Glutamatergic neuron (in vitro differentiated cells): ENCODE measurements around the gene CHN1. TPM values are rescaled to one million over a fixed set of nuclear protein-coding genes. Genes with fewer than 3 reads are reported as not detected.

ENCODE experiments used
- DNase-seq: peaks from one replicate; pipeline ENCODE4 v3.0.0; 2022
- H3K27ac Mint-ChIP-seq: one replicate; pipeline ENCODE4 v1.8.0; 2020; ENCODE audit warnings: mild to moderate bottlenecking, mixed read lengths, inconsistent platforms; ENCODE audit not compliant: unreplicated experiment
- H3K27me3 Mint-ChIP-seq: one replicate; pipeline ENCODE4 v1.8.0; 2020; ENCODE audit warnings: mild to moderate bottlenecking, moderate library complexity, mixed read lengths, inconsistent platforms; ENCODE audit not compliant: unreplicated experiment
- H3K36me3 Mint-ChIP-seq: one replicate; pipeline ENCODE4 v1.8.0; 2020; ENCODE audit warnings: mild to moderate bottlenecking, mixed read lengths, inconsistent platforms; ENCODE audit not compliant: unreplicated experiment
- H3K4me1 Mint-ChIP-seq: one replicate; pipeline ENCODE4 v1.8.0; 2020; ENCODE audit warnings: mild to moderate bottlenecking, low read depth, mixed read lengths, inconsistent platforms; ENCODE audit not compliant: unreplicated experiment
- H3K4me3 Mint-ChIP-seq: one replicate; pipeline ENCODE4 v1.8.0; 2020; ENCODE audit warnings: mild to moderate bottlenecking, mixed read lengths, inconsistent platforms; ENCODE audit not compliant: unreplicated experiment
- H3K9me3 Mint-ChIP-seq: one replicate; pipeline ENCODE4 v1.8.0; 2020; ENCODE audit warnings: mild to moderate bottlenecking, moderate library complexity, mixed read lengths, inconsistent platforms; ENCODE audit not compliant: unreplicated experiment
- CTCF ChIP-seq: fragments of 200-600 bp; sonication (generic); IDR thresholded peaks from one replicate; pipeline ENCODE4 v1.5.0; 2021; ENCODE audit not compliant: partially characterized antibody, unreplicated experiment
- total RNA-seq: library from RNA; stranded (reverse); fragmentation: NEBNext Ultra II Directional; extraction: Animal tissue kit (Norgen Biotek cat#: 25700); gene quantifications from one replicate; pipeline ENCODE4 v1.2.1, GENCODE V29; 2021; ENCODE audit not compliant: unreplicated experiment

The CHN1 gene
- total RNA-seq, 1 donor from 2014 or later, result 212 TPM

- peaks cover 7% of the 10 kb centered on the region for H3K27me3 Mint-ChIP-seq
- peaks cover 12% of the 10 kb centered on the region for H3K9me3 Mint-ChIP-seq
- H3K4me1 Mint-ChIP-seq, result peaks cover 49% of the 10 kb centered on the region
- no peak for DNase-seq
- no peak overlapping the region for H3K27ac Mint-ChIP-seq
- H3K4me3 Mint-ChIP-seq, result no peak overlapping the region
- no peak for TF ChIP-seq CTCF
- H3K36me3 Mint-ChIP-seq, result no peaks in the 10 kb centered on the region
Observed at GRCh38 chr2:174775571-174775980, 229.6 kb downstream of the CHN1 start.

GRCh38 chr2:174774886-174775285 is 230.3 kb downstream of the CHN1 start:
- Mint-ChIP-seq H3K4me3 (no peak overlapping the region), H3K27ac (no peak overlapping the region), H3K27me3 (peaks cover 7% of the 10 kb centered on the region), H3K4me1 (peaks cover 44% of the 10 kb centered on the region), H3K9me3 (peaks cover 8% of the 10 kb centered on the region), H3K36me3 (no peaks in the 10 kb centered on the region)
- TF ChIP-seq CTCF, result no peak
- no peak for DNase-seq

GRCh38 chr2:174773215-174773614 is 232.0 kb downstream of the CHN1 start:
- H3K4me3 Mint-ChIP-seq, result no peak overlapping the region
- DNase-seq, result no peak
- H3K36me3 Mint-ChIP-seq, result no peaks in the 10 kb centered on the region
- H3K4me1 Mint-ChIP-seq, result peaks cover 37% of the 10 kb centered on the region
- no peak for TF ChIP-seq CTCF
- no peak overlapping the region for H3K27ac Mint-ChIP-seq
- H3K27me3 Mint-ChIP-seq, result peaks cover 5% of the 10 kb centered on the region
- H3K9me3 Mint-ChIP-seq, result peaks cover 10% of the 10 kb centered on the region

GRCh38 chr2:174772472-174772801 is 232.7 kb downstream of the CHN1 start:
- no peak for DNase-seq
- H3K4me1 Mint-ChIP-seq, result peaks cover 30% of the 10 kb centered on the region

More at GRCh38 chr2:174772472-174772801, 232.7 kb downstream of the CHN1 start:
- Mint-ChIP-seq H3K27ac (peak overlapping the region; percentile 90), H3K4me3 (peak overlapping the region; percentile 8), H3K9me3 (peaks cover 10% of the 10 kb centered on the region), H3K36me3 (no peaks in the 10 kb centered on the region), H3K27me3 (peaks cover 2% of the 10 kb centered on the region)
- no peak for TF ChIP-seq CTCF
